Pancreas (tissue), 10 donors: ENCODE measurements around the gene USP10. TPM values are rescaled to one million over a fixed set of nuclear protein-coding genes. Genes with fewer than 3 reads are reported as not detected.

Experiments
- ATAC-seq, 4 donors: fragments of 200-7000 bp; cut with Tn5 transposase; one replicate each; pipeline versions ENCODE4 v1.8.0 to v1.9.1; 2020; ENCODE audit warnings: mild to moderate bottlenecking in 4 of 4, moderate library complexity in 4 of 4
- DNase-seq, 6 donors: peaks; one replicate each; pipeline ENCODE4 v3.0.0-alpha.2; 2020
- FAIRE-seq: peaks from 2 replicates; lab custom pipeline; 2012; peaks lifted over from hg19 to GRCh38; lab: Jason Lieb, UNC
- H3K27ac ChIP-seq, 4 donors: fragments of 200-600 bp; sonication (generic); 1 replicate in 3 of 4; 2 replicates in 1 of 4; pipeline versions ENCODE4 v1.5.0 to v1.8.0; 2020
- H3K27me3 ChIP-seq, 4 donors: fragments of 200-600 bp; one replicate each; pipeline ENCODE4 v1.8.0; 2021
- H3K36me3 ChIP-seq, 3 donors: fragments of 200-600 bp; sonication (generic) in 1 of 3; one replicate each; pipeline versions ENCODE4 v1.5.0 to v1.8.0; 2020 to 2021
- H3K4me1 ChIP-seq, 3 donors: fragments of 200-600 bp; one replicate each; pipeline ENCODE4 v1.8.0; 2021
- H3K4me3 ChIP-seq, 4 donors: fragments of 200-600 bp; sonication (generic) in 2 of 4; one replicate each; pipeline versions ENCODE4 v1.5.0 to v1.8.0; 2020 to 2021
- H3K9me3 ChIP-seq, 4 donors: fragments of 200-600 bp; one replicate each; pipeline ENCODE4 v1.8.0; 2021
- WGBS, 2 donors: extraction: QIAGEN DNeasy Blood & Tissue Kit; methylation state at CpG; one replicate each; pipeline ENCODE4 v1.1.7; 2013; 5-methylcytosine and 5-hydroxymethylcytosine counted together
- intact Hi-C, 3 donors: fragments of 100-400 bp; cut with DNase I; formaldehyde crosslinking; loops; one replicate each; pipeline versions ENCODE4 v1.11.1 to v1.14.2; 2022
- polyA plus RNA-seq, 2 donors: library from polyadenylated mRNA; stranded (reverse); fragments of 200-250 nt; gene quantifications; one replicate each; pipeline ENCODE4 v1.2.3, GENCODE V29; 2013
- total RNA-seq, 6 donors: library from RNA; stranded (reverse); fragmentation: NEBNext Ultra II Directional in 4 of 6; extraction: Animal tissue kit (Norgen Biotek cat#: 25700) in 4 of 6; gene quantifications; one replicate each; pipeline versions ENCODE4 v1.2.1 to v1.2.4, GENCODE V29; 2021 to 2023
- TF ChIP-seq, protein P1 (sequence below), 4 donors: fragments of 200-600 bp; sonication (generic) in 3 of 4; IDR thresholded peaks; one replicate each; pipeline versions ENCODE4 v1.5.0 to v1.8.0; 2021; ENCODE audit warnings: antibody characterized with exemption in 4 of 4
- donor health status: healthy with polysubstance abuse.
- donor health status: DM: no; HTN: no; CAD: no; lungs with moderate emphysema.
- donor health status: DM: no; HTN: no; CAD: no.
- donor health status: control.
- donor health status: control.
- donor health status: Bipolar disorder and iron deficiency.
- donor health status: DM: yes; HTN: yes; CAD: no.
- donor health status: DM: no; HTN: no; CAD: no.
- donor health status: DM: no; HTN: no; CAD: no.
- donor health status: DM: yes; HTN: yes; CAD: no.

USP10 gene
- total and polyA plus RNA-seq, 8 donors = 11.4 to 40.6 (median 26.9) TPM

- intact Hi-C loops = no loop called here
- no peaks in the 10 kb centered on the region for H3K36me3 ChIP-seq
- H3K4me1 ChIP-seq = peaks cover 8 to 10% (median 8%) of the 10 kb centered on the region in 3 donors
- DNase-seq (peak in 5 of 6 donors; percentile 25 to 73 (median 36)), FAIRE-seq (no peak), ATAC-seq (peak; percentile 62 to 84 (median 78))
- no peaks in the 10 kb centered on the region for H3K9me3 ChIP-seq
- H3K4me3 ChIP-seq = no peak overlapping the region
- 48 to 56% methylated on average over 13 of the region's 13 CpGs for WGBS, 2 donors
- no peaks in the 10 kb centered on the region for H3K27me3 ChIP-seq
- peak overlapping the region; percentile 25 to 66 (median 56) for H3K27ac ChIP-seq
- TF ChIP-seq, protein P1, sequence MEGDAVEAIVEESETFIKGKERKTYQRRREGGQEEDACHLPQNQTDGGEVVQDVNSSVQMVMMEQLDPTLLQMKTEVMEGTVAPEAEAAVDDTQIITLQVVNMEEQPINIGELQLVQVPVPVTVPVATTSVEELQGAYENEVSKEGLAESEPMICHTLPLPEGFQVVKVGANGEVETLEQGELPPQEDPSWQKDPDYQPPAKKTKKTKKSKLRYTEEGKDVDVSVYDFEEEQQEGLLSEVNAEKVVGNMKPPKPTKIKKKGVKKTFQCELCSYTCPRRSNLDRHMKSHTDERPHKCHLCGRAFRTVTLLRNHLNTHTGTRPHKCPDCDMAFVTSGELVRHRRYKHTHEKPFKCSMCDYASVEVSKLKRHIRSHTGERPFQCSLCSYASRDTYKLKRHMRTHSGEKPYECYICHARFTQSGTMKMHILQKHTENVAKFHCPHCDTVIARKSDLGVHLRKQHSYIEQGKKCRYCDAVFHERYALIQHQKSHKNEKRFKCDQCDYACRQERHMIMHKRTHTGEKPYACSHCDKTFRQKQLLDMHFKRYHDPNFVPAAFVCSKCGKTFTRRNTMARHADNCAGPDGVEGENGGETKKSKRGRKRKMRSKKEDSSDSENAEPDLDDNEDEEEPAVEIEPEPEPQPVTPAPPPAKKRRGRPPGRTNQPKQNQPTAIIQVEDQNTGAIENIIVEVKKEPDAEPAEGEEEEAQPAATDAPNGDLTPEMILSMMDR (IDR thresholded peaks at IDR 0.05) = no peak
These were observed 86.9 kb downstream of the USP10 start for GRCh38 chr16:84786605-84787262.

DNA sequence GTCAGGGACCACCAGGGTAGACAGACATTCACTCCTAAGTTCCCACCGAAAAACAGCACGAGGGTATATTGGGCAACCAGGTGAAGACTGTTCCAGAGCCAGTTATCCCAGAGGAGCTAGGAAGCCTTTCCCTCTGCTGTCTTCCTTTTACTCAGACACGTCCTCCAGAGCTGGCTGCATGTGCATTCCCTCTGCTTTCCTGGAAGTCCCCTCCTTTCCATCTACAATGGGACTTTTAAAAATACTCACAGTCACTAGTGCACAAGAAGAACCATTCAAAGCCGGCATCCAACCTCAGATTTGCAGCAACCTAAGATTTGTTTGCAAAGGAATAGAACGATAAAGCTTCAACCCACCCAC lies 87.4 kb downstream of the USP10 start:
- Histone ChIP-seq H3K27ac (peak overlapping the region; percentile 25 to 66 (median 56)), H3K36me3 (no peaks in the 10 kb centered on the region), H3K4me1 (peaks cover 8 to 10% (median 8%) of the 10 kb centered on the region in 3 donors), H3K4me3 (no peak overlapping the region), H3K9me3 (no peaks in the 10 kb centered on the region), H3K27me3 (no peaks in the 10 kb centered on the region)
- TF ChIP-seq, protein P1 (IDR thresholded peaks at IDR 0.05) = no peak
- ATAC-seq (peak in 2 of 4 donors; percentile 21 to 27), FAIRE-seq (no peak), DNase-seq (no peak)
- 64 to 70% methylated on average over 5 of the region's 5 CpGs for WGBS, 2 donors
- intact Hi-C loops = no loop called here

GRCh38 chr16:84788920-84789391 lies 89.2 kb downstream of the USP10 start:
- no peaks in the 10 kb centered on the region for H3K36me3 ChIP-seq
- FAIRE-seq (no peak), DNase-seq (no peak), ATAC-seq (no peak)
- H3K27me3 ChIP-seq = no peaks in the 10 kb centered on the region
- no peak overlapping the region for H3K4me3 ChIP-seq
- intact Hi-C loops = no loop called here
- TF ChIP-seq, protein P1 (IDR thresholded peaks at IDR 0.05) = no peak
- no peak overlapping the region for H3K27ac ChIP-seq
- H3K9me3 ChIP-seq = no peaks in the 10 kb centered on the region
- 93 to 94% methylated on average over 22 of the region's 22 CpGs for WGBS, 2 donors
- H3K4me1 ChIP-seq = peaks cover 8 to 10% (median 8%) of the 10 kb centered on the region in 3 donors

GRCh38 chr16:84789431-84789830 lies 89.6 kb downstream of the USP10 start:
- Histone ChIP-seq H3K36me3 (no peaks in the 10 kb centered on the region), H3K4me3 (no peak overlapping the region), H3K4me1 (peaks cover 8 to 10% (median 8%) of the 10 kb centered on the region in 3 donors), H3K27ac (no peak overlapping the region), H3K9me3 (no peaks in the 10 kb centered on the region), H3K27me3 (no peaks in the 10 kb centered on the region)
- DNase-seq (no peak), FAIRE-seq (no peak), ATAC-seq (no peak)
- 76 to 81% methylated on average over 11 of the region's 11 CpGs for WGBS, 2 donors
- TF ChIP-seq, protein P1 (IDR thresholded peaks at IDR 0.05) = no peak
- intact Hi-C loops = no loop called here

- H3K27ac ChIP-seq = no peak overlapping the region
- intact Hi-C loops = no loop called here
- DNase-seq (no peak), FAIRE-seq (no peak), ATAC-seq (no peak)
- no peak overlapping the region for H3K4me3 ChIP-seq
- peaks cover 7 to 10% (median 8%) of the 10 kb centered on the region in 3 donors for H3K4me1 ChIP-seq
- H3K9me3 ChIP-seq = no peaks in the 10 kb centered on the region
- WGBS, 2 donors = 93 to 94% methylated on average over 4 of the region's 4 CpGs
- TF ChIP-seq, protein P1 (IDR thresholded peaks at IDR 0.05) = no peak
- no peaks in the 10 kb centered on the region for H3K27me3 ChIP-seq
- no peaks in the 10 kb centered on the region for H3K36me3 ChIP-seq
These were observed 90.5 kb downstream of the USP10 start for GRCh38 chr16:84790301-84790700.
